SK-N-MC (cell line): ENCODE measurements around the gene SLC35G6.
"Not testable (repeated sequence)": the region's sequence is repeated elsewhere in the genome, so short reads cannot be mapped to it uniquely, and the experiment has no call there.

Experiments used
- DNase-seq: peaks from one replicate; pipeline ENCODE4 v3.0.0-alpha.2; 2011; ENCODE audit warnings: low read depth, low spot score
- H3K27ac ChIP-seq: fragments of 200-600 bp; sonication (generic); 2 replicates; pipeline ENCODE4 v1.5.1; 2016; ENCODE audit warnings: mixed run types
- H3K36me3 ChIP-seq: fragments of 200-600 bp; sonication (generic); 2 replicates; pipeline ENCODE4 v1.6.1; 2017; ENCODE audit warnings: antibody characterized with exemption, low read length, mixed read lengths; ENCODE audit not compliant: insufficient read depth
- H3K4me3 ChIP-seq: fragments of 200-600 bp; sonication (generic); 2 replicates; pipeline ENCODE4 v1.5.1; 2016
- H3K9ac ChIP-seq: fragments of 200-600 bp; sonication (generic); 2 replicates; pipeline ENCODE4 v1.8.0; 2017; ENCODE audit warnings: mixed run types, mixed read lengths; ENCODE audit not compliant: insufficient read length
- H3K9me3 ChIP-seq: fragments of 200-600 bp; sonication (generic); 2 replicates; pipeline ENCODE4 v1.6.1; 2017; ENCODE audit warnings: low read depth, mild to moderate bottlenecking, antibody characterized with exemption, low read length, moderate library complexity, mixed read lengths
- EZH2 ChIP-seq: fragments of 200-600 bp; sonication (generic); IDR thresholded peaks from one replicate; pipeline ENCODE4 v1.6.1; 2017; ENCODE audit warnings: antibody characterized with exemption
- FOXP2 ChIP-seq: optimal IDR thresholded peaks from 2 replicates; pipeline ENCODE3; 2011; ENCODE audit warnings: mild to moderate bottlenecking, moderate library complexity; ENCODE audit not compliant: insufficient read depth; ENCODE audit errors: extremely low read length, control extremely low read depth
- POLR2AphosphoS5 ChIP-seq: IDR thresholded peaks from 2 replicates; pipeline ENCODE4 v1.6.1; 2012; ENCODE audit warnings: mild to moderate bottlenecking, low read depth, low read length, borderline replicate concordance

The SLC35G6 gene

GRCh38 chr17:7465597-7466275 lies 15.5 kb upstream of the SLC35G6 start:
- no peak overlapping the region for H3K27ac ChIP-seq

GRCh38 chr17:7466318-7466638 lies 15.0 kb upstream of the SLC35G6 start:
- Histone ChIP-seq H3K4me3 (no peak overlapping the region), H3K9ac (no peak overlapping the region), H3K36me3 (no peaks in the 10 kb centered on the region; the same call in 1 of the 2 replicates), H3K27ac (no peak overlapping the region), H3K9me3 (no peaks in the 10 kb centered on the region)
- no peak for TF ChIP-seq FOXP2
- no peak for TF ChIP-seq POLR2AphosphoS5
- no peak for TF ChIP-seq EZH2
- no peak for DNase-seq

More at GRCh38 chr17:7465597-7466275, 15.5 kb upstream of the SLC35G6 start:
- Histone ChIP-seq H3K36me3 (no peaks in the 10 kb centered on the region; the same call in 1 of the 2 replicates), H3K4me3 (no peak overlapping the region), H3K9me3 (no peaks in the 10 kb centered on the region), H3K9ac (no peak overlapping the region)
- DNase-seq, result no peak
- TF ChIP-seq POLR2AphosphoS5, result no peak
- no peak for TF ChIP-seq EZH2
- TF ChIP-seq FOXP2, result no peak

GRCh38 chr17:7466639-7467341 lies 14.5 kb upstream of the SLC35G6 start:
- Histone ChIP-seq H3K9ac (no peak overlapping the region), H3K9me3 (no peaks in the 10 kb centered on the region), H3K4me3 (no peak overlapping the region), H3K36me3 (no peaks in the 10 kb centered on the region; the same call in 1 of the 2 replicates), H3K27ac (no peak overlapping the region)
- no peak for DNase-seq
- TF ChIP-seq POLR2AphosphoS5 (no peak), EZH2 (no peak), FOXP2 (no peak)

- H3K9ac ChIP-seq, result no peak overlapping the region
- TF ChIP-seq FOXP2 (no peak), EZH2 (no peak)
- no peak for DNase-seq
- H3K4me3 ChIP-seq, result no peak overlapping the region
- H3K36me3 ChIP-seq, result no peaks in the 10 kb centered on the region; the same call in 1 of the 2 replicates
- no peak overlapping the region for H3K27ac ChIP-seq
- no peaks in the 10 kb centered on the region for H3K9me3 ChIP-seq
Measured at GRCh38 chr17:7467498-7467897, 13.7 kb upstream of the SLC35G6 start.

- Histone ChIP-seq H3K9me3 (no peaks in the 10 kb centered on the region), H3K36me3 (no peaks in the 10 kb centered on the region; the same call in 1 of the 2 replicates), H3K27ac (no peak overlapping the region), H3K4me3 (no peak overlapping the region), H3K9ac (no peak overlapping the region)
- DNase-seq, result no peak
- no peak for TF ChIP-seq POLR2AphosphoS5
- no peak for TF ChIP-seq FOXP2
- no peak for TF ChIP-seq EZH2
Measured at GRCh38 chr17:7468290-7468689, 13.0 kb upstream of the SLC35G6 start.

GRCh38 chr17:7468804-7469389 lies 12.3 kb upstream of the SLC35G6 start:
- Histone ChIP-seq H3K9ac (no peak overlapping the region), H3K36me3 (no peaks in the 10 kb centered on the region; the same call in 1 of the 2 replicates), H3K4me3 (no peak overlapping the region), H3K9me3 (no peaks in the 10 kb centered on the region), H3K27ac (no peak overlapping the region)
- no peak for TF ChIP-seq POLR2AphosphoS5
- no peak for TF ChIP-seq FOXP2
- TF ChIP-seq EZH2, result no peak
- no peak for DNase-seq

- not testable (repeated sequence) for H3K27ac ChIP-seq, H3K36me3 ChIP-seq, H3K4me3 ChIP-seq, H3K9ac ChIP-seq, DNase-seq, H3K9me3 ChIP-seq
Measured at GRCh38 chr17:7469843-7470242, 11.4 kb upstream of the SLC35G6 start.

GRCh38 chr17:7470457-7470973 lies 10.7 kb upstream of the SLC35G6 start:
- not testable (repeated sequence) for H3K9me3 ChIP-seq, H3K27ac ChIP-seq, DNase-seq, H3K4me3 ChIP-seq, H3K9ac ChIP-seq, H3K36me3 ChIP-seq
